ENCODE measurements around the gene TAB2. TPM values are rescaled to one million over a fixed set of nuclear protein-coding genes. Genes with fewer than 3 reads are reported as not detected.

Gene TAB2
- total and polyA plus RNA-seq, 2 donors (not counting 3 experiments of a cell fraction or from before 2014, with no cell fraction given) = 26.0 to 37.4 TPM

GRCh38 chr6:149342525-149342924 is 25.0 kb downstream of the TAB2 start:
- CTCF ChIA-PET = no interaction called here

More at GRCh38 chr6:149342525-149342924, 25.0 kb downstream of the TAB2 start:
- no peak for FAIRE-seq
- Histone ChIP-seq H4K20me1 (replicated peaks; ENCODE audit: control insufficient read depth, extremely low read depth, insufficient read depth, low read length) (peaks cover 12% of the 10 kb centered on the region), H3K36me3 (ENCODE audit: control insufficient read depth in 2 of 2, extremely low read depth in 1 of 2, insufficient read depth in 2 of 2, low read length in 2 of 2) (no peaks in the 10 kb centered on the region), H3K9ac (replicated peaks; ENCODE audit: extremely low read depth, insufficient read depth, low read length) (no peak overlapping the region), H3K79me2 (ENCODE audit: control insufficient read depth, insufficient read depth, low read length) (peaks cover 86% of the 10 kb centered on the region), H3K4me3 (replicated peaks in 1 of 3; ENCODE audit: insufficient read depth in 1 of 3, low read depth in 1 of 3, low read length in 3 of 3) (no peak overlapping the region), H3K27me3 (ENCODE audit: control insufficient read depth in 2 of 2, insufficient read depth in 2 of 2, low read length in 2 of 2) (no peaks in the 10 kb centered on the region), H3K9me1 (replicated peaks; ENCODE audit: control insufficient read depth, extremely low read depth, insufficient read depth, low read length) (no peaks in the 10 kb centered on the region), H3K9me3 (replicated peaks; ENCODE audit: control insufficient read depth, insufficient read depth, low read length) (no peaks in the 10 kb centered on the region), H2AFZ (ENCODE audit: low read depth, low read length) (no peak overlapping the region), H3K4me2 (ENCODE audit: insufficient read depth, low read length) (no peak overlapping the region), H3K27ac (ENCODE audit: insufficient read depth, low read depth, low read length) (no peak overlapping the region), H3K4me1 (ENCODE audit: control insufficient read depth, extremely low read depth, insufficient read depth, low read length) (peaks cover 1% of the 10 kb centered on the region)
- dilution Hi-C loops (cut with MboI; ENCODE audit: extremely low pct_ligation_motif_present, low sequenced_read_pairs) = no loop called here
- DNase-seq (ENCODE audit: low read depth, low spot score) = no peak
- intact Hi-C loops (cut with micrococcal nuclease) = no loop called here
- BruUV-seq (replicated peaks) = no TSS peak
- TF ChIP-seq POLR2AphosphoS5 (IDR thresholded peaks at IDR 0.05; ENCODE audit: insufficient read depth, low read depth, low read length) (no peak), CTCF (IDR thresholded peaks at IDR 0.05; ENCODE audit: extremely low read depth in 1 of 2, insufficient read depth in 1 of 2, low read depth in 1 of 2, low read length in 2 of 2) (no peak), FOS (IDR thresholded peaks at IDR 0.05; ENCODE audit: borderline replicate concordance, insufficient read depth, low read length) (no peak), JUN (IDR thresholded peaks at IDR 0.05; ENCODE audit: borderline replicate concordance, insufficient read depth, insufficient read length, low read depth) (no peak), MYC (IDR thresholded peaks at IDR 0.05; ENCODE audit: low read depth, low read length) (no peak), GATA2 (IDR thresholded peaks at IDR 0.05; ENCODE audit: insufficient read depth, insufficient read length, low read depth, low read length) (no peak), EZH2 (IDR thresholded peaks at IDR 0.05; ENCODE audit: borderline replicate concordance, low read depth, low read length, severe bottlenecking) (no peak), POLR2A (IDR thresholded peaks at IDR 0.05; ENCODE audit: low read depth, low read length) (no peak), MAX (IDR thresholded peaks at IDR 0.05; ENCODE audit: insufficient read depth, insufficient read length) (no peak)
- POLR2A ChIA-PET = no interaction called here

All from endothelial cell of umbilical vein (primary cell).